Endothelial cell of umbilical vein (primary cell): ENCODE results near the gene PSD4. TPM values are rescaled to one million over a fixed set of nuclear protein-coding genes. Genes with fewer than 3 reads are reported as not detected.

Experiments
- BruUV-seq: library from RNA; stranded (reverse); fragments of 400-500 nt; replicated peaks from 2 replicates; lab custom pipeline; 2021; lab: Mats Ljungman, UMichigan
- CTCF ChIA-PET: fragments of 300-600, 350-600 bp; sonication (Branson Sonifier 250); formaldehyde crosslinking; loops from one replicate; lab custom pipeline; 2021; ENCODE audit warnings: antibody characterized with exemption, inconsistent platforms; lab: Charles Lee
- POLR2A ChIA-PET: fragments of 300-600, 350-600 bp; sonication (Branson Sonifier 250); formaldehyde crosslinking; loops from one replicate; lab custom pipeline; 2021; ENCODE audit warnings: antibody characterized with exemption, inconsistent platforms; lab: Charles Lee
- DNase-seq: peaks from one replicate; pipeline ENCODE4 v3.0.0-alpha.2; 2011; ENCODE audit warnings: low read depth, low spot score
- FAIRE-seq: peaks from 2 replicates; lab custom pipeline; 2011; peaks lifted over from hg19 to GRCh38; lab: Jason Lieb, UNC
- H2AFZ ChIP-seq: 2 replicates; pipeline ENCODE4 v1.6.0; 2012; ENCODE audit warnings: low read depth, low read length, control low read depth, inconsistent platforms
- H3K27ac ChIP-seq: 2 replicates; pipeline ENCODE4 v1.5.1; 2011; ENCODE audit warnings: low read depth, mild to moderate bottlenecking, control low read depth, low read length, moderate library complexity; ENCODE audit not compliant: insufficient read depth
- H3K27me3 ChIP-seq, 2 experiments: 2 replicates each; pipeline versions ENCODE4 v1.6.0 to v1.6.1; 2011; ENCODE audit warnings: low read length in 2 of 2, mixed read lengths in 1 of 2; ENCODE audit not compliant: control insufficient read depth in 2 of 2, insufficient read depth in 2 of 2
- H3K36me3 ChIP-seq, 2 experiments: 2 replicates in 1 of 2; 3 replicates in 1 of 2; pipeline ENCODE4 v1.5.1; 2011; ENCODE audit warnings: low read length in 2 of 2, mild to moderate bottlenecking in 1 of 2, moderate library complexity in 1 of 2; ENCODE audit not compliant: control insufficient read depth in 2 of 2, insufficient read depth in 2 of 2; ENCODE audit errors: extremely low read depth in 1 of 2
- H3K4me1 ChIP-seq: 3 replicates; pipeline ENCODE4 v1.5.1; 2011; ENCODE audit warnings: mild to moderate bottlenecking, low read length; ENCODE audit not compliant: control insufficient read depth, insufficient read depth; ENCODE audit errors: extremely low read depth
- H3K4me2 ChIP-seq: 2 replicates; pipeline ENCODE4 v1.6.1; 2011; ENCODE audit warnings: low read length, control low read depth, mixed read lengths; ENCODE audit not compliant: insufficient read depth
- H3K4me3 ChIP-seq, 3 experiments: fragments of 200-600 bp in 1 of 3; sonication (generic), shearing (Covaris generic) in 1 of 3; replicated peaks in 1 of 3; 2 replicates each; pipeline ENCODE4 v1.5.1; 2011 to 2016; ENCODE audit warnings: control low read depth in 3 of 3, low read length in 3 of 3, mild to moderate bottlenecking in 2 of 3, inconsistent platforms in 1 of 3, low read depth in 1 of 3, moderate library complexity in 1 of 3; ENCODE audit not compliant: insufficient read depth in 1 of 3
- H3K79me2 ChIP-seq: 2 replicates; pipeline ENCODE4 v1.6.0; 2012; ENCODE audit warnings: low read length, inconsistent platforms; ENCODE audit not compliant: control insufficient read depth, insufficient read depth
- H3K9ac ChIP-seq: replicated peaks from 2 replicates; pipeline ENCODE3; 2011; ENCODE audit warnings: low read length, control low read depth; ENCODE audit not compliant: insufficient read depth; ENCODE audit errors: extremely low read depth
- H3K9me1 ChIP-seq: replicated peaks from 3 replicates; pipeline ENCODE4 v1.6.0; 2011; ENCODE audit warnings: mild to moderate bottlenecking, low read length; ENCODE audit not compliant: control insufficient read depth, insufficient read depth; ENCODE audit errors: extremely low read depth
- H3K9me3 ChIP-seq: replicated peaks from 2 replicates; pipeline ENCODE4 v1.5.1; 2012; ENCODE audit warnings: low read length, inconsistent platforms; ENCODE audit not compliant: control insufficient read depth, insufficient read depth
- H4K20me1 ChIP-seq: replicated peaks from 2 replicates; pipeline ENCODE3; 2011; ENCODE audit warnings: mild to moderate bottlenecking, low read length; ENCODE audit not compliant: control insufficient read depth, insufficient read depth; ENCODE audit errors: extremely low read depth
- EZH2 ChIP-seq: IDR thresholded peaks from 2 replicates; pipeline ENCODE4 v1.6.1; 2012; ENCODE audit warnings: borderline replicate concordance, low read depth, mild to moderate bottlenecking, moderate library complexity, low read length, inconsistent platforms; ENCODE audit not compliant: severe bottlenecking
- GATA2 ChIP-seq: IDR thresholded peaks from 2 replicates; pipeline ENCODE4 v1.7.0; 2011; ENCODE audit warnings: low read depth, mild to moderate bottlenecking, moderate library complexity, mixed read lengths, low read length; ENCODE audit not compliant: insufficient read length, insufficient read depth
- JUN ChIP-seq: IDR thresholded peaks from 2 replicates; pipeline ENCODE4 v1.6.1; 2011; ENCODE audit warnings: borderline replicate concordance, low read depth; ENCODE audit not compliant: insufficient read length, insufficient read depth
- MYC ChIP-seq: IDR thresholded peaks from one replicate; pipeline ENCODE4 v1.6.1; 2011; ENCODE audit warnings: mild to moderate bottlenecking, low read depth, low read length
- POLR2A ChIP-seq: IDR thresholded peaks from 2 replicates; pipeline ENCODE4 v1.6.1; 2012; ENCODE audit warnings: low read depth, mild to moderate bottlenecking, control low read depth, low read length
- POLR2AphosphoS5 ChIP-seq: IDR thresholded peaks from 2 replicates; pipeline ENCODE4 v1.6.1; 2012; ENCODE audit warnings: low read depth, mild to moderate bottlenecking, control low read depth, low read length, moderate library complexity; ENCODE audit not compliant: insufficient read depth
- dilution Hi-C: fragments of 300-500 bp; cut with MboI; formaldehyde crosslinking; loops from one replicate; pipeline ENCODE4 v1.15.0; 2019; ENCODE audit warnings: low sequenced_read_pairs; ENCODE audit not compliant: extremely low pct_ligation_motif_present
- intact Hi-C: fragments of 100-400 bp; cut with micrococcal nuclease; formaldehyde crosslinking; loops from one replicate; pipeline ENCODE4 v1.10.0; 2022
- polyA plus RNA-seq, 4 experiments: library from polyadenylated mRNA; depleted of rRNA in 3 of 4; stranded (reverse) in 3 of 4; unstranded in 1 of 4; fragments of >200 nt; gene quantifications; 2 replicates each; pipeline versions ENCODE4 v1.2.1 to v1.2.3, GENCODE V29; 2011 to 2012; ENCODE audit warnings: missing spikeins in 1 of 4
- total RNA-seq: library from RNA; stranded (reverse); gene quantifications from 2 replicates; pipeline ENCODE4 v1.2.3, GENCODE V29; 2021
- TF ChIP-seq, protein P1 (sequence below), 2 donors: IDR thresholded peaks; 1 replicate in 1 of 2; 2 replicates in 1 of 2; pipeline ENCODE4 v1.5.1; 2011; ENCODE audit warnings: low read length in 2 of 2, mild to moderate bottlenecking in 2 of 2, moderate library complexity in 2 of 2, control low read depth in 1 of 2, inconsistent platforms in 1 of 2, low read depth in 1 of 2; ENCODE audit not compliant: insufficient read depth in 1 of 2; ENCODE audit errors: extremely low read depth in 1 of 2
- TF ChIP-seq, protein P2 (sequence below): IDR thresholded peaks from 2 replicates; pipeline ENCODE4 v1.6.1; 2011; ENCODE audit not compliant: insufficient read depth, insufficient read length

The PSD4 gene
- total and polyA plus RNA-seq, 2 donors (not counting 3 experiments of a cell fraction or from before 2014, with no cell fraction given) = 0.01 to 0.24 TPM

DNA sequence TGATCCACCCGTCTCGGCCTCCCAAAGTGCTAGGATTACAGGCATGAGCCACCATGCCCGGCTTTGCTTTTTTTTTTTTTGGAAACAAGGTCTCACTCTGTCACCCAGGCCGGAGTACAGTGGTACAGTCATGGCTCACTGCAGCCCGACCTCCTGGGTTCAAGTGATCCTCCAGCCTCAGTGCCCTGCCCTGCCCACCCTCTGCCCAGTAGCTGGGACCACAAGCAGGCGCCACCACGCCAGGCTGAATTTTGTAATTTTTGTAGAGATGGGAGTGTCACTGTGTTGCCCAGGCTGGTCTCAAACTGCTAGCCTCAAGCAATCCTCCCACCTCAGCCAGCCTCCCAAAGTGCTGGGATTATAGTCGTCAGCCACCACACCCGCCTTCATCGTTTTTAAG, 11.6 kb upstream of the PSD4 start:
- Histone ChIP-seq H3K4me2 (no peak overlapping the region), H3K9ac (no peak overlapping the region), H3K79me2 (no peaks in the 10 kb centered on the region), H3K27ac (no peak overlapping the region), H3K9me1 (no peaks in the 10 kb centered on the region), H3K4me3 (no peak overlapping the region), H4K20me1 (no peaks in the 10 kb centered on the region), H3K27me3 (peaks cover 8 to 29% of the 10 kb centered on the region in 2 experiments), H2AFZ (no peak overlapping the region), H3K36me3 (no peaks in the 10 kb centered on the region), H3K9me3 (no peaks in the 10 kb centered on the region), H3K4me1 (peaks cover 10% of the 10 kb centered on the region)
- no TSS peak for BruUV-seq
- DNase-seq (no peak), FAIRE-seq (no peak)
- dilution Hi-C loops (no loop called here), intact Hi-C loops (loop anchor here (2.0 kb wide), 1 partner anchor 37 kb away; no protein-coding TSS in a partner anchor)
- POLR2A ChIA-PET = interaction anchor here (0.5 kb wide), 1 partner anchor 11 kb away, joined by 3 read pairs; no protein-coding TSS in a partner anchor
- TF ChIP-seq, protein P1, sequence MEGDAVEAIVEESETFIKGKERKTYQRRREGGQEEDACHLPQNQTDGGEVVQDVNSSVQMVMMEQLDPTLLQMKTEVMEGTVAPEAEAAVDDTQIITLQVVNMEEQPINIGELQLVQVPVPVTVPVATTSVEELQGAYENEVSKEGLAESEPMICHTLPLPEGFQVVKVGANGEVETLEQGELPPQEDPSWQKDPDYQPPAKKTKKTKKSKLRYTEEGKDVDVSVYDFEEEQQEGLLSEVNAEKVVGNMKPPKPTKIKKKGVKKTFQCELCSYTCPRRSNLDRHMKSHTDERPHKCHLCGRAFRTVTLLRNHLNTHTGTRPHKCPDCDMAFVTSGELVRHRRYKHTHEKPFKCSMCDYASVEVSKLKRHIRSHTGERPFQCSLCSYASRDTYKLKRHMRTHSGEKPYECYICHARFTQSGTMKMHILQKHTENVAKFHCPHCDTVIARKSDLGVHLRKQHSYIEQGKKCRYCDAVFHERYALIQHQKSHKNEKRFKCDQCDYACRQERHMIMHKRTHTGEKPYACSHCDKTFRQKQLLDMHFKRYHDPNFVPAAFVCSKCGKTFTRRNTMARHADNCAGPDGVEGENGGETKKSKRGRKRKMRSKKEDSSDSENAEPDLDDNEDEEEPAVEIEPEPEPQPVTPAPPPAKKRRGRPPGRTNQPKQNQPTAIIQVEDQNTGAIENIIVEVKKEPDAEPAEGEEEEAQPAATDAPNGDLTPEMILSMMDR (IDR thresholded peaks at IDR 0.05; ENCODE audit: extremely low read depth in 1 of 2, insufficient read depth in 1 of 2, low read depth in 1 of 2, low read length in 2 of 2) = no peak
- TF ChIP-seq POLR2AphosphoS5 (no peak), GATA2 (no peak), MYC (no peak), POLR2A (no peak), EZH2 (no peak), JUN (no peak)
- TF ChIP-seq, protein P2, sequence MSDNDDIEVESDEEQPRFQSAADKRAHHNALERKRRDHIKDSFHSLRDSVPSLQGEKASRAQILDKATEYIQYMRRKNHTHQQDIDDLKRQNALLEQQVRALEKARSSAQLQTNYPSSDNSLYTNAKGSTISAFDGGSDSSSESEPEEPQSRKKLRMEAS = no peak
- CTCF ChIA-PET = interaction anchor here (1.0 to 5.3 kb wide), 6 partner anchors 21 to 209 kb away, joined by 3 to 48 read pairs (median 4); no protein-coding TSS in a partner anchor
